Measurements from ENCODE around the gene HLA-B.

- no peak for TF ChIP-seq CEBPB (IDR thresholded peaks at IDR 0.05; ENCODE audit: low read depth, low read length)
- TF ChIP-seq, protein P1, sequence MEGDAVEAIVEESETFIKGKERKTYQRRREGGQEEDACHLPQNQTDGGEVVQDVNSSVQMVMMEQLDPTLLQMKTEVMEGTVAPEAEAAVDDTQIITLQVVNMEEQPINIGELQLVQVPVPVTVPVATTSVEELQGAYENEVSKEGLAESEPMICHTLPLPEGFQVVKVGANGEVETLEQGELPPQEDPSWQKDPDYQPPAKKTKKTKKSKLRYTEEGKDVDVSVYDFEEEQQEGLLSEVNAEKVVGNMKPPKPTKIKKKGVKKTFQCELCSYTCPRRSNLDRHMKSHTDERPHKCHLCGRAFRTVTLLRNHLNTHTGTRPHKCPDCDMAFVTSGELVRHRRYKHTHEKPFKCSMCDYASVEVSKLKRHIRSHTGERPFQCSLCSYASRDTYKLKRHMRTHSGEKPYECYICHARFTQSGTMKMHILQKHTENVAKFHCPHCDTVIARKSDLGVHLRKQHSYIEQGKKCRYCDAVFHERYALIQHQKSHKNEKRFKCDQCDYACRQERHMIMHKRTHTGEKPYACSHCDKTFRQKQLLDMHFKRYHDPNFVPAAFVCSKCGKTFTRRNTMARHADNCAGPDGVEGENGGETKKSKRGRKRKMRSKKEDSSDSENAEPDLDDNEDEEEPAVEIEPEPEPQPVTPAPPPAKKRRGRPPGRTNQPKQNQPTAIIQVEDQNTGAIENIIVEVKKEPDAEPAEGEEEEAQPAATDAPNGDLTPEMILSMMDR (IDR thresholded peaks at IDR 0.05; ENCODE audit: control extremely low read depth in 1 of 3, insufficient read depth in 1 of 3, low read depth in 1 of 3, low read length in 3 of 3) = peak; percentile 83 to 93 (median 88)
- no peak for TF ChIP-seq EZH2 (IDR thresholded peaks at IDR 0.05; ENCODE audit: low read depth, low read length, severe bottlenecking)
- no peak for TF ChIP-seq JUND (IDR thresholded peaks at IDR 0.05; ENCODE audit: low read length)
- peak; percentile 62 to 81 for TF ChIP-seq RAD21 (IDR thresholded peaks at IDR 0.05 in 1 of 2, conservative IDR thresholded peaks at IDR 0.05 in 1 of 2; ENCODE audit: low read depth in 2 of 2, low read length in 2 of 2)
- no peak for TF ChIP-seq POLR2AphosphoS5 (IDR thresholded peaks at IDR 0.05; ENCODE audit: low read depth, low read length)
- TF ChIP-seq TAF1 (IDR thresholded peaks at IDR 0.05; ENCODE audit: low read depth, low read length) = no peak
- no peak for TF ChIP-seq SIX5 (IDR thresholded peaks at IDR 0.05; ENCODE audit: low read depth, low read length)
- TF ChIP-seq CHD1 (IDR thresholded peaks at IDR 0.05; ENCODE audit: low read depth, low read length) = no peak
- no peak for TF ChIP-seq HDAC6 (IDR thresholded peaks at IDR 0.05; ENCODE audit: low read depth, low read length)
- no peak for TF ChIP-seq EP300 (IDR thresholded peaks at IDR 0.05; ENCODE audit: borderline replicate concordance in 1 of 2, low read depth in 2 of 2, low read length in 2 of 2)
- TF ChIP-seq USF2 (IDR thresholded peaks at IDR 0.05; ENCODE audit: low read length) = no peak
- TF ChIP-seq ATF2 (IDR thresholded peaks at IDR 0.05; ENCODE audit: low read length) = no peak; the same call in 1 of the 2 replicates
- TF ChIP-seq ZNF274 (IDR thresholded peaks at IDR 0.05; ENCODE audit: borderline replicate concordance, extremely low read depth, low read length) = no peak
These were observed 42.8 kb upstream of the HLA-B start for GRCh38 chr6:31399589-31400466.
